DOHH2 (cell line): Measurements from ENCODE around the gene FNDC11.
A peak's percentile ranks its signal among the peaks of the same experiment; 100 is the strongest.

Experiments
- H3F3A ChIP-seq: fragments of 200-600 bp; sonication (generic), shearing (Covaris generic); 2 replicates; pipeline ENCODE4 v1.6.0; 2016; ENCODE audit warnings: antibody characterized with exemption, mild to moderate bottlenecking; ENCODE audit not compliant: control insufficient read depth, insufficient read depth
- H3K27ac ChIP-seq: fragments of 200-600 bp; sonication (generic); 2 replicates; pipeline ENCODE4 v1.5.1; 2014; ENCODE audit warnings: low read depth, mild to moderate bottlenecking, low read length, moderate library complexity
- H3K27me3 ChIP-seq: fragments of 200-600 bp; sonication (generic); 2 replicates; pipeline ENCODE4 v1.6.1; 2014; ENCODE audit warnings: mild to moderate bottlenecking, low read length, mixed read lengths; ENCODE audit not compliant: control insufficient read depth
- H3K36me3 ChIP-seq: fragments of 200-600 bp; sonication (generic); 2 replicates; pipeline ENCODE4 v1.6.1; 2014; ENCODE audit warnings: mild to moderate bottlenecking, low read length, moderate library complexity, mixed read lengths; ENCODE audit not compliant: control insufficient read depth
- H3K4me1 ChIP-seq: fragments of 200-600 bp; sonication (generic); 2 replicates; pipeline ENCODE4 v1.6.1; 2014; ENCODE audit warnings: mild to moderate bottlenecking, low read length, mixed read lengths; ENCODE audit not compliant: control insufficient read depth
- H3K4me2 ChIP-seq: fragments of 200-600 bp; sonication (generic); 2 replicates; pipeline ENCODE4 v1.6.0; 2014; ENCODE audit warnings: mild to moderate bottlenecking, low read length, moderate library complexity
- H3K4me3 ChIP-seq: fragments of 200-600 bp; sonication (generic); 2 replicates; pipeline ENCODE4 v1.5.1; 2014; ENCODE audit warnings: mild to moderate bottlenecking, low read length, mixed read lengths
- H3K79me2 ChIP-seq: fragments of 200-600 bp; sonication (generic); 2 replicates; pipeline ENCODE4 v1.6.1; 2014; ENCODE audit warnings: mild to moderate bottlenecking, low read length, mixed read lengths; ENCODE audit not compliant: control insufficient read depth
- H3K9me2 ChIP-seq: fragments of 200-600 bp; sonication (generic); replicated peaks from 2 replicates; pipeline ENCODE4 v1.6.1; 2014; ENCODE audit warnings: mild to moderate bottlenecking, low read length, mixed read lengths; ENCODE audit not compliant: control insufficient read depth
- H3K9me3 ChIP-seq: fragments of 200-600 bp; sonication (generic); 2 replicates; pipeline ENCODE4 v1.6.1; 2014; ENCODE audit warnings: antibody characterized with exemption, low read length, mixed read lengths; ENCODE audit not compliant: control insufficient read depth, insufficient read depth
- H4K20me1 ChIP-seq: fragments of 200-600 bp; sonication (generic); 2 replicates; pipeline ENCODE4 v1.6.0; 2014; ENCODE audit warnings: low read depth, mild to moderate bottlenecking, antibody characterized with exemption, low read length, moderate library complexity; ENCODE audit not compliant: control insufficient read depth, insufficient read depth
- EZH2phosphoT487 ChIP-seq: fragments of 200-600 bp; sonication (generic); IDR thresholded peaks from 2 replicates; pipeline ENCODE4 v1.6.1; 2017; ENCODE audit warnings: borderline replicate concordance, mild to moderate bottlenecking, antibody characterized with exemption, low read length, moderate library complexity, mixed read lengths
- TF ChIP-seq, protein P1 (sequence below): fragments of 200-600 bp; sonication (generic); IDR thresholded peaks from one replicate; pipeline ENCODE4 v1.5.1; 2014; ENCODE audit warnings: antibody characterized with exemption, mild to moderate bottlenecking, low read depth, low read length; ENCODE audit not compliant: poor library complexity, severe bottlenecking

The FNDC11 gene

DNA sequence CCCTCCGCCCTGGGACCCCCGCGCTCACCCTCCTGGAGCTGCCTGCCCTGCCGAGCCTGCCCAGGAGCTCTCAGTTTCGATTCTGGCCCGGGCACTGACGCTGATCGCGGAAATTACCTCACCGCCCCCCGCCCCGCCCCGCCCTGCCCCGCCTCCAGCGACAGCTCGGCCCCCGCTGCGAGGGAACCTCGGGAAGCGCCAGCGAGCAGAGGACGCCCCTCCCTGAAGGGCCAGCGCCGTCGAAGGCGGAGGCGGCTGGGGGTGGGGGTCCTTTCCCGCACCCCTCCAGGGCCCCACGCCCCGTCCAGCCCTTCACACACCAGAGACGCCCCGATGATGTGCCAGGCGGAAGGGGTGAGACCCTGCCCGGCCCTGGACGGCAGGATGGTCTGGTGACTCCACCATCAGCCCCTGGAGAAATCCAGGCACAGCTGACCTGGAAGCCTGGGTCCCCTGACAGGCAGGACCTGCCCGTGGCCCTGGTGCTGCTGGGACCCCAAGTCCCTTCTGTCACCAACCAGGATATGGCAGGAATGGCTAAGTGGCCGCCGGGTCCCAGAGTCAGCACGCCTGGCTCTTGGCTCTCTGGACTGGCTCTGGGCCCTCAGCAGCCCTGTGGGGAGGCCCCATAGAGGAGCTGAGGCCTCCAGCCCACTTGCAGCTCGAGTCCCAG lies 20.3 kb downstream of the FNDC11 start, which contains the start of gene HELZ2:
Gene HELZ2, minus strand, starts transcription at position 84 of the 673 bp plus-strand sequence. CDS start 1,854 bp downstream, outside the sequence.
- H3K79me2 ChIP-seq: no peaks in the 10 kb centered on the region
- no peaks in the 10 kb centered on the region for H3K36me3 ChIP-seq
- H3K27ac ChIP-seq: no peak within 1 kb of the TSS
- H3K9me3 ChIP-seq: no peaks in the 10 kb centered on the region
- H3K4me3 ChIP-seq: peak within 1 kb of the TSS; percentile 67
- no peak for TF ChIP-seq EZH2phosphoT487
- TF ChIP-seq, protein P1, sequence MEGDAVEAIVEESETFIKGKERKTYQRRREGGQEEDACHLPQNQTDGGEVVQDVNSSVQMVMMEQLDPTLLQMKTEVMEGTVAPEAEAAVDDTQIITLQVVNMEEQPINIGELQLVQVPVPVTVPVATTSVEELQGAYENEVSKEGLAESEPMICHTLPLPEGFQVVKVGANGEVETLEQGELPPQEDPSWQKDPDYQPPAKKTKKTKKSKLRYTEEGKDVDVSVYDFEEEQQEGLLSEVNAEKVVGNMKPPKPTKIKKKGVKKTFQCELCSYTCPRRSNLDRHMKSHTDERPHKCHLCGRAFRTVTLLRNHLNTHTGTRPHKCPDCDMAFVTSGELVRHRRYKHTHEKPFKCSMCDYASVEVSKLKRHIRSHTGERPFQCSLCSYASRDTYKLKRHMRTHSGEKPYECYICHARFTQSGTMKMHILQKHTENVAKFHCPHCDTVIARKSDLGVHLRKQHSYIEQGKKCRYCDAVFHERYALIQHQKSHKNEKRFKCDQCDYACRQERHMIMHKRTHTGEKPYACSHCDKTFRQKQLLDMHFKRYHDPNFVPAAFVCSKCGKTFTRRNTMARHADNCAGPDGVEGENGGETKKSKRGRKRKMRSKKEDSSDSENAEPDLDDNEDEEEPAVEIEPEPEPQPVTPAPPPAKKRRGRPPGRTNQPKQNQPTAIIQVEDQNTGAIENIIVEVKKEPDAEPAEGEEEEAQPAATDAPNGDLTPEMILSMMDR: no peak
- H4K20me1 ChIP-seq: no peaks in the 10 kb centered on the region
- H3F3A ChIP-seq: no peaks in the 10 kb centered on the region
- H3K27me3 ChIP-seq: peaks cover 13% of the 10 kb centered on the region
- H3K4me2 ChIP-seq: peak within 1 kb of the TSS; percentile 82
- H3K9me2 ChIP-seq: no peaks in the 10 kb centered on the region
- peaks cover 7% of the 10 kb centered on the region for H3K4me1 ChIP-seq

DNA sequence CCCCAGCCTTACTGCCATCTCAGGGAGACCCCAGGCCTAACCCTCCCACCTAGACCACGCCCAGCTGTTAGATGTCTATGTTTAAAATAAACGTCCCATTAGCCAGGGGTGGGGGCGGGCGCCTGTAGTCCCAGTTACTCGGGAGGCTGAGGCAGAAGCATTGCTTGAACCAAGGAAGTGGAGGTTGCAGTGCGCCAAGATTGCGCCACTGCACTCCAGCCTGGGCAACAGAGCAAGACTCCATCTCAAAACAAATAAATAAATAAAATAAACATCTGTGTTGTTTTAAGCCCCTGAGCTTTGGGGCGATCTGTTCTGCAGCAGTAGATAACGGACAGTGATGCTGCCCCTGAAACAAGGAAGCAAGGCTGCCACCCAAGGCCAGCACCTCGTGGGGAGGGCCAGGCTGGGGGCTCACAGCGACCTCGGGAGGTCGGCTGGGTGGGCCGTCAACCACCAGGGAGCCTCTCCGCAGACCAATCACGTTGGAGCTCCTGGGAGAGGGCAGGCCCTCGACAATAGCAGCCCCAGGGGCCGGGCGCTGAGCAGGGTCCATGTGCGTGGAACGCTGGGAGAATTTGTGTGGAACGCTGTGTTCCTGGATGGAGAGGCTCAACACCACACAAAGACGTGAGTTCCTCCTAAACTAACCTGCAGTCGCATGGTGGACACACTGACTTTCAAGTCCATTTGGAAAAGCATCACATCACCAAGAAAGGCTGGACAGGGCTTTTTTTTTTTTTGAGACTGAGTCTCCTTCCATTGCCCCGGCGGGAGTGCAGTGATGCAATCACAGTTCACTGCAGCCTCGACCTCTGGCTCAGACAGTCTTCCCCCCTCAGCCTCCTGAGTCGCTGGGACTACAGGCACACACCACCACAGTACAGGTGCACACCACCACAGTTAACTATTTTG lies 21.1 kb downstream of the FNDC11 start:
- Histone ChIP-seq H3K4me1 (peaks cover 7% of the 10 kb centered on the region), H3K4me3 (no peak overlapping the region), H3K27ac (no peak overlapping the region), H3K4me2 (peak overlapping the region; percentile 82; the same call in 1 of the 2 replicates), H4K20me1 (no peaks in the 10 kb centered on the region), H3K27me3 (peaks cover 15% of the 10 kb centered on the region), H3F3A (no peaks in the 10 kb centered on the region), H3K36me3 (no peaks in the 10 kb centered on the region), H3K9me2 (no peaks in the 10 kb centered on the region), H3K9me3 (no peaks in the 10 kb centered on the region), H3K79me2 (no peaks in the 10 kb centered on the region)
- TF ChIP-seq, protein P1: no peak
- TF ChIP-seq EZH2phosphoT487: no peak

DNA sequence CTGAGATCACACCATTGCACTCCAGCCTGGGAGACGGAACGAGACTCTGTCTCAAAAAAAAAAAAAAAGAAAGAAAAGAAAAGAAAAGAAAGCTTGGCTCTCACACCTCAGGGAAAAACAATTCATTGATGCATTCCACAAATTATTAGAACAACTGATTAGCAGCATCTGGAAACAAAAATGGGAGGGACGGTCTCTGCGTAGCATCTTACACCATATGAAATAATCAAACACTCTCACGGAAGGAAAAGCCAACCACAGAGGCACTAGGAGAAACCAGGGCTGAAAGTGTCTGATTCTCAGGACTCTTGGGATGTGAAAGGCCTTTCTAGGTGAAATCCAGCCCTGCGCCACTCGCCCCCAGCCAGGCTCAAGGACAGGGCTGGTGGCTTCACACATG lies 22.4 kb downstream of the FNDC11 start:
- no peak overlapping the region for H3K27ac ChIP-seq
- H4K20me1 ChIP-seq: no peaks in the 10 kb centered on the region
- no peaks in the 10 kb centered on the region for H3K9me3 ChIP-seq
- H3K4me1 ChIP-seq: peaks cover 7% of the 10 kb centered on the region
- no peak overlapping the region for H3K4me3 ChIP-seq
- H3K27me3 ChIP-seq: peaks cover 24% of the 10 kb centered on the region
- H3F3A ChIP-seq: no peaks in the 10 kb centered on the region
- H3K36me3 ChIP-seq: no peaks in the 10 kb centered on the region
- no peak overlapping the region for H3K4me2 ChIP-seq
- no peaks in the 10 kb centered on the region for H3K9me2 ChIP-seq
- H3K79me2 ChIP-seq: no peaks in the 10 kb centered on the region
- TF ChIP-seq EZH2phosphoT487: no peak
- TF ChIP-seq, protein P1: no peak
